Suprapubic skin (tissue), 4 donors: ENCODE results near the gene MARCHF5.

Source experiments
- CTCF ChIP-seq, 2 donors: fragments of 200-600 bp in 1 of 2; fragments of 450-650 bp in 1 of 2; sonication (generic) in 1 of 2; IDR thresholded peaks; one replicate each; pipeline ENCODE4 v1.5.1; 2016 to 2019; ENCODE audit warnings: antibody characterized with exemption in 2 of 2, mild to moderate bottlenecking in 1 of 2, moderate library complexity in 1 of 2
- EP300 ChIP-seq: sonication (generic); formaldehyde crosslinking; IDR thresholded peaks from one replicate; pipeline ENCODE4 v1.6.1; 2017; ENCODE audit warnings: antibody characterized with exemption
- POLR2A ChIP-seq, 2 donors: fragments of 450-650 bp; IDR thresholded peaks; one replicate each; pipeline ENCODE4 v1.6.1; 2017; ENCODE audit warnings: antibody characterized with exemption in 2 of 2, mild to moderate bottlenecking in 2 of 2, moderate library complexity in 2 of 2
- POLR2AphosphoS5 ChIP-seq, 3 donors: sonication (generic); formaldehyde crosslinking; IDR thresholded peaks; one replicate each; pipeline ENCODE4 v1.6.1; 2017; ENCODE audit warnings: antibody characterized with exemption in 3 of 3

DNA sequence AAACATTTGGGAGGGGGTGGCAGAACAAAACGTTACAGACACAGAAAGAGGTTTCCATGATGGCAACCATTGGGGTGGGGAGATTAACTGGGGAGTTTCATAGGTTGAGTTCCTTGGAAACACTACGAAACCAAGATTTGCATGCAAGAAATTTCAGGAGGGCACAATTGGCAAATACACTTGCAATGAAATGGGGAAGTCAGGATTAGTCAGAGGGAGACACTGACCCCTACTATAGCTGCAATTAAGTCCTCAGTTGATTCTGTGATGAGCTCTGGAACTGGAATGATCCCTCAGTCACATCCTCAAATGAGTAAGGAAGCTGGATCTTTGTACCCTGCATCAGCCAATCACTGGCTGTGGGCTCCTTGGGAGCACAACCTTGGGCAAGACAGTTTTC lies 22.2 kb upstream of the MARCHF5 start:
- TF ChIP-seq CTCF (IDR thresholded peaks at IDR 0.05) (no peak), POLR2AphosphoS5 (IDR thresholded peaks at IDR 0.05) (no peak), POLR2A (IDR thresholded peaks at IDR 0.05) (no peak), EP300 (no peak)
